H9 (cell line): Measurements from ENCODE around the gene GPS1. TPM values are rescaled to one million over a fixed set of nuclear protein-coding genes. Genes with fewer than 3 reads are reported as not detected.

Experiments
- DNase-seq: peaks from one replicate; pipeline ENCODE4 v3.0.0-alpha.2; 2017
- H2AFZ ChIP-seq: one replicate; pipeline ENCODE4 v1.6.1; 2013; ENCODE audit warnings: mild to moderate bottlenecking, low read length, control low read depth, moderate library complexity
- H2AK5ac ChIP-seq: 2 replicates; pipeline ENCODE4 v1.6.1; 2013; ENCODE audit warnings: low read length, control low read depth, mixed read lengths; ENCODE audit not compliant: insufficient read length
- H2BK120ac ChIP-seq: one replicate; pipeline ENCODE4 v1.6.1; 2013; ENCODE audit warnings: low read depth, mild to moderate bottlenecking, low read length, control low read depth, inconsistent platforms; ENCODE audit not compliant: poor library complexity, severe bottlenecking
- H2BK12ac ChIP-seq: 2 replicates; pipeline ENCODE4 v1.6.1; 2013; ENCODE audit warnings: low read length, control low read depth, mixed read lengths, low read depth; ENCODE audit not compliant: insufficient read length
- H2BK15ac ChIP-seq: 2 replicates; pipeline ENCODE4 v1.6.1; 2013; ENCODE audit warnings: low read depth, low read length, control low read depth
- H2BK20ac ChIP-seq: one replicate; pipeline ENCODE4 v1.6.1; 2013; ENCODE audit warnings: low read depth, mild to moderate bottlenecking, low read length, control low read depth, inconsistent platforms; ENCODE audit not compliant: poor library complexity, severe bottlenecking
- H2BK5ac ChIP-seq: 2 replicates; pipeline ENCODE4 v1.6.1; 2013; ENCODE audit warnings: low read length, control low read depth, mixed read lengths; ENCODE audit not compliant: insufficient read length
- H3K14ac ChIP-seq: 2 replicates; pipeline ENCODE4 v1.6.1; 2013; ENCODE audit warnings: low read length, control low read depth; ENCODE audit not compliant: insufficient read depth
- H3K18ac ChIP-seq: 2 replicates; pipeline ENCODE4 v1.6.1; 2013; ENCODE audit warnings: low read depth, mild to moderate bottlenecking, mixed read lengths, low read length, control low read depth; ENCODE audit not compliant: insufficient read length
- H3K23ac ChIP-seq: 2 replicates; pipeline ENCODE4 v1.6.1; 2013; ENCODE audit warnings: low read length, control low read depth, mixed read lengths, low read depth; ENCODE audit not compliant: insufficient read length
- H3K23me2 ChIP-seq: 2 replicates; pipeline ENCODE4 v1.6.1; 2013; ENCODE audit warnings: low read depth, mild to moderate bottlenecking, mixed read lengths, low read length, control low read depth; ENCODE audit not compliant: insufficient read length, poor library complexity, severe bottlenecking
- H3K27ac ChIP-seq: 2 replicates; pipeline ENCODE4 v1.5.1; 2013; ENCODE audit warnings: low read length, control low read depth, mixed read lengths, low read depth; ENCODE audit not compliant: insufficient read length
- H3K27me3 ChIP-seq: 2 replicates; pipeline ENCODE4 v1.6.1; 2013; ENCODE audit warnings: low read length, control low read depth, inconsistent platforms; ENCODE audit not compliant: insufficient read depth
- H3K4ac ChIP-seq: 2 replicates; pipeline ENCODE4 v1.6.1; 2013; ENCODE audit warnings: low read depth, mild to moderate bottlenecking, control low read depth, inconsistent platforms, low read length, moderate library complexity
- H3K4me1 ChIP-seq: 2 replicates; pipeline ENCODE4 v1.6.1; 2013; ENCODE audit warnings: low read length, control low read depth, inconsistent platforms; ENCODE audit not compliant: insufficient read depth
- H3K4me2 ChIP-seq: 2 replicates; pipeline ENCODE4 v1.6.1; 2013; ENCODE audit warnings: low read length, control low read depth, mixed read lengths; ENCODE audit not compliant: insufficient read length, insufficient read depth
- H3K56ac ChIP-seq: 2 replicates; pipeline ENCODE4 v1.6.1; 2013; ENCODE audit warnings: low read depth, mild to moderate bottlenecking, mixed read lengths, low read length, control low read depth; ENCODE audit not compliant: insufficient read length
- H3K79me1 ChIP-seq: 2 replicates; pipeline ENCODE4 v1.6.1; 2013; ENCODE audit warnings: low read depth, mild to moderate bottlenecking, moderate library complexity, low read length, control low read depth, inconsistent platforms; ENCODE audit not compliant: insufficient read depth, poor library complexity, severe bottlenecking
- H3K79me2 ChIP-seq: 2 replicates; pipeline ENCODE4 v1.6.1; 2013; ENCODE audit warnings: low read length, control low read depth, inconsistent platforms; ENCODE audit not compliant: insufficient read depth
- H3K9ac ChIP-seq: 2 replicates; pipeline ENCODE4 v1.6.1; 2013; ENCODE audit warnings: low read length, control low read depth, mixed read lengths; ENCODE audit not compliant: insufficient read length; ENCODE audit errors: extremely low read depth
- H3K9me3 ChIP-seq: one replicate; pipeline ENCODE4 v1.6.1; 2013; ENCODE audit warnings: low read depth, low read length, inconsistent platforms; ENCODE audit not compliant: control insufficient read depth
- H3T11ph ChIP-seq: one replicate; pipeline ENCODE4 v1.6.1; 2013; ENCODE audit warnings: mild to moderate bottlenecking, low read length, control low read depth, inconsistent platforms
- H4K20me1 ChIP-seq: one replicate; pipeline ENCODE4 v1.6.1; 2013; ENCODE audit not compliant: control insufficient read depth, insufficient read length, insufficient read depth
- H4K5ac ChIP-seq: 2 replicates; pipeline ENCODE4 v1.6.1; 2013; ENCODE audit warnings: low read depth, mild to moderate bottlenecking, mixed read lengths, low read length, control low read depth; ENCODE audit not compliant: insufficient read length
- H4K8ac ChIP-seq: replicated peaks from 2 replicates; pipeline ENCODE4 v1.6.1; 2013; ENCODE audit warnings: low read length, control low read depth, mixed read lengths, low read depth; ENCODE audit not compliant: insufficient read length
- H4K91ac ChIP-seq: 2 replicates; pipeline ENCODE4 v1.6.1; 2013; ENCODE audit warnings: low read depth, mild to moderate bottlenecking, moderate library complexity, mixed read lengths, low read length, control low read depth; ENCODE audit not compliant: insufficient read length
- H3K27ac Mint-ChIP-seq, 3 experiments: 2 replicates in 2 of 3; 3 replicates in 1 of 3; pipeline ENCODE4 v1.8.0; 2020 to 2021; ENCODE audit warnings: mixed read lengths in 3 of 3, mild to moderate bottlenecking in 1 of 3, moderate library complexity in 1 of 3
- H3K27me3 Mint-ChIP-seq: 2 replicates; pipeline ENCODE4 v1.8.0; 2021; ENCODE audit warnings: low read depth, mild to moderate bottlenecking, moderate library complexity, mixed read lengths
- H3K36me3 Mint-ChIP-seq, 3 experiments: 2 replicates in 2 of 3; 3 replicates in 1 of 3; pipeline ENCODE4 v1.8.0; 2020 to 2021; ENCODE audit warnings: low read depth in 3 of 3, mixed read lengths in 3 of 3; ENCODE audit not compliant: insufficient read depth in 1 of 3
- H3K4me1 Mint-ChIP-seq, 2 experiments: 2 replicates each; pipeline ENCODE4 v1.8.0; 2020; ENCODE audit warnings: mixed read lengths in 2 of 2
- H3K4me3 Mint-ChIP-seq, 2 experiments: 2 replicates in 1 of 2; 3 replicates in 1 of 2; pipeline ENCODE4 v1.8.0; 2020 to 2021; ENCODE audit warnings: mild to moderate bottlenecking in 2 of 2, mixed read lengths in 2 of 2, moderate library complexity in 1 of 2
- H3K9me3 Mint-ChIP-seq, 2 experiments: 2 replicates in 1 of 2; 3 replicates in 1 of 2; pipeline ENCODE4 v1.8.0; 2020; ENCODE audit warnings: mild to moderate bottlenecking in 2 of 2, mixed read lengths in 2 of 2, moderate library complexity in 1 of 2
- WGBS: extraction: QIAGEN DNeasy Blood & Tissue Kit; methylation state at CpG from one replicate; pipeline ENCODE4 v1.1.7; 2013; ENCODE audit warnings: missing lambda C conversion rate, low lambda C conversion rate, mixed read lengths; ENCODE audit not compliant: insufficient read length; ENCODE audit errors: extremely low coverage; 5-methylcytosine and 5-hydroxymethylcytosine counted together
- total RNA-seq: library from RNA; stranded (reverse); gene quantifications from 2 replicates; pipeline ENCODE4 v1.2.1, GENCODE V29; 2021
- TF ChIP-seq, protein P1 (sequence below): fragments of 200-600 bp; sonication (generic); conservative IDR thresholded peaks from 3 replicates; pipeline ENCODE4 v1.8.0; 2021; ENCODE audit warnings: antibody characterized with exemption, mild to moderate bottlenecking

The GPS1 gene
- total RNA-seq, 1 experiment from 2014 or later: 164 TPM

DNA sequence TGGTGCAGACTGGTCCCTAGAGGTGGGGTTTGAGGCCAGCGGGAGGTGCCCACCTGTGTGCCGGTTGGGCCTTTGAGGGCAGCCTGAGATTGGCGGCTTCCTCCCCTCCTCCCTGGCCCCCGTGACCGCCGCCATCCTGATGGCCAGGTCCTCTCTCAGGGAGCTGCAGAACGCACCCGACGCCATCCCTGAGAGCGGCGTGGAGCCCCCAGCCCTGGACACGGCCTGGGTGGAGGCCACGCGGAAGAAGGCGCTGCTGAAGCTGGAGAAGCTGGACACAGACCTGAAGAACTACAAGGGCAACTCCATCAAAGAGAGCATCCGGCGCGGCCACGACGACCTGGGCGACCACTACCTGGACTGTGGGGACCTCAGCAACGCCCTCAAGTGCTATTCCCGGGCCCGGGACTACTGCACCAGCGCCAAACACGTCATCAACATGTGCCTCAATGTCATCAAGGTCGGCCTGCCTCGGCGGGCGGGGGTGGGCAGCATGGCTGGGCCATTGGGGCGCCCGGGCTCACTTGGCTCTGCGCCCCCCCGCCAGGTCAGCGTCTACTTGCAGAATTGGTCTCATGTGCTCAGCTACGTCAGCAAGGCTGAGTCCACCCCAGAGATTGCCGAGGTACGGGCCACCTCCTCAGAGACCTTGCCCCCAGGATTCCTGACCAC lies 2.8 kb downstream of the GPS1 start:
- no CpG with 5 or more reads among the region's 38 CpGs for WGBS
- no peak overlapping the region for H2AFZ ChIP-seq
- peaks cover 0 to 13% of the 10 kb centered on the region in 2 experiments; a peak in 2 of 4 replicates for H3K4me1 Mint-ChIP-seq
- no peak overlapping the region for H3K23ac ChIP-seq
- no peak overlapping the region for H3K18ac ChIP-seq
- H2BK12ac ChIP-seq: no peak overlapping the region
- no peak overlapping the region for H3T11ph ChIP-seq
- DNase-seq: no peak
- no peak overlapping the region; a peak in 2 of 5 replicates for H3K4me3 Mint-ChIP-seq
- H3K14ac ChIP-seq: no peak overlapping the region
- H2BK120ac ChIP-seq: no peak overlapping the region
- H3K9me3 Mint-ChIP-seq: no peaks in the 10 kb centered on the region
- H4K91ac ChIP-seq: no peak overlapping the region
- no peak overlapping the region for H3K27ac ChIP-seq
- H3K56ac ChIP-seq: no peak overlapping the region
- no peaks in the 10 kb centered on the region for H3K4me1 ChIP-seq
- H2BK5ac ChIP-seq: no peak overlapping the region
- H2AK5ac ChIP-seq: no peak overlapping the region
- H3K9me3 ChIP-seq: no peaks in the 10 kb centered on the region
- H2BK15ac ChIP-seq: no peak overlapping the region
- H3K79me1 ChIP-seq: peaks cover 2% of the 10 kb centered on the region
- H3K27ac Mint-ChIP-seq: no peak overlapping the region
- no peaks in the 10 kb centered on the region; the same call in 1 of the 2 replicates for H3K27me3 Mint-ChIP-seq
- H3K4me2 ChIP-seq: no peak overlapping the region
- H4K8ac ChIP-seq: no peak overlapping the region
- H3K79me2 ChIP-seq: no peaks in the 10 kb centered on the region
- TF ChIP-seq, protein P1, sequence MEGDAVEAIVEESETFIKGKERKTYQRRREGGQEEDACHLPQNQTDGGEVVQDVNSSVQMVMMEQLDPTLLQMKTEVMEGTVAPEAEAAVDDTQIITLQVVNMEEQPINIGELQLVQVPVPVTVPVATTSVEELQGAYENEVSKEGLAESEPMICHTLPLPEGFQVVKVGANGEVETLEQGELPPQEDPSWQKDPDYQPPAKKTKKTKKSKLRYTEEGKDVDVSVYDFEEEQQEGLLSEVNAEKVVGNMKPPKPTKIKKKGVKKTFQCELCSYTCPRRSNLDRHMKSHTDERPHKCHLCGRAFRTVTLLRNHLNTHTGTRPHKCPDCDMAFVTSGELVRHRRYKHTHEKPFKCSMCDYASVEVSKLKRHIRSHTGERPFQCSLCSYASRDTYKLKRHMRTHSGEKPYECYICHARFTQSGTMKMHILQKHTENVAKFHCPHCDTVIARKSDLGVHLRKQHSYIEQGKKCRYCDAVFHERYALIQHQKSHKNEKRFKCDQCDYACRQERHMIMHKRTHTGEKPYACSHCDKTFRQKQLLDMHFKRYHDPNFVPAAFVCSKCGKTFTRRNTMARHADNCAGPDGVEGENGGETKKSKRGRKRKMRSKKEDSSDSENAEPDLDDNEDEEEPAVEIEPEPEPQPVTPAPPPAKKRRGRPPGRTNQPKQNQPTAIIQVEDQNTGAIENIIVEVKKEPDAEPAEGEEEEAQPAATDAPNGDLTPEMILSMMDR: no peak
- no peaks in the 10 kb centered on the region for H3K27me3 ChIP-seq
- H4K5ac ChIP-seq: no peak overlapping the region
- no peak overlapping the region for H2BK20ac ChIP-seq
- H3K4ac ChIP-seq: no peak overlapping the region
- peaks cover 4 to 44% (median 37%) of the 10 kb centered on the region in 3 experiments; a peak in 5 of 7 replicates for H3K36me3 Mint-ChIP-seq
- H3K23me2 ChIP-seq: no peaks in the 10 kb centered on the region
- peaks cover 3% of the 10 kb centered on the region for H4K20me1 ChIP-seq
- no peak overlapping the region for H3K9ac ChIP-seq
